DMS53 (cell line): ENCODE measurements around the gene IGSF3.

Experiments used
- DNase-seq: peaks from one replicate; lab custom pipeline; 2025; lab: John Stamatoyannopoulos, UW

Gene IGSF3

GRCh38 chr1:116557323-116557878 lies 110.1 kb downstream of the IGSF3 start:
- DNase-seq, result no peak

- no peak for DNase-seq
Observed at GRCh38 chr1:116556289-116557006, 111.1 kb downstream of the IGSF3 start.

GRCh38 chr1:116554924-116555323 lies 112.6 kb downstream of the IGSF3 start:
- no peak for DNase-seq

- peak; percentile 3 for DNase-seq
Observed at GRCh38 chr1:116553386-116554115, 114.0 kb downstream of the IGSF3 start.

GRCh38 chr1:116546354-116546977 lies 121.1 kb downstream of the IGSF3 start:
- DNase-seq, result no peak

GRCh38 chr1:116545359-116545705 lies 122.2 kb downstream of the IGSF3 start:
- DNase-seq, result no peak

- DNase-seq, result no peak
Observed at GRCh38 chr1:116544588-116545358, 122.8 kb downstream of the IGSF3 start.

- DNase-seq, result no peak
Observed at GRCh38 chr1:116540088-116540487, 127.4 kb downstream of the IGSF3 start.

GRCh38 chr1:116538544-116538943 lies 129.0 kb downstream of the IGSF3 start:
- DNase-seq, result peak; percentile 36

- DNase-seq, result no peak
Observed at GRCh38 chr1:116537898-116538297, 129.6 kb downstream of the IGSF3 start.

- DNase-seq, result no peak
Observed at GRCh38 chr1:116537040-116537831, 130.3 kb downstream of the IGSF3 start.

GRCh38 chr1:116534014-116534739 lies 133.4 kb downstream of the IGSF3 start:
- DNase-seq, result no peak

GRCh38 chr1:116533429-116533820 lies 134.1 kb downstream of the IGSF3 start:
- DNase-seq, result no peak

GRCh38 chr1:116532671-116533428 lies 134.7 kb downstream of the IGSF3 start:
- DNase-seq, result no peak

GRCh38 chr1:116531917-116532316 lies 135.6 kb downstream of the IGSF3 start:
- no peak for DNase-seq

GRCh38 chr1:116529681-116530080 lies 137.9 kb downstream of the IGSF3 start:
- no peak for DNase-seq

GRCh38 chr1:116529199-116529631 lies 138.3 kb downstream of the IGSF3 start:
- no peak for DNase-seq

GRCh38 chr1:116528329-116529083 lies 139.0 kb downstream of the IGSF3 start:
- no peak for DNase-seq

GRCh38 chr1:116525440-116525839 lies 142.1 kb downstream of the IGSF3 start:
- no peak for DNase-seq
